GM12891 (cell line): ENCODE results near the gene FKBP11.

ENCODE experiments used
- PAX5 ChIP-seq: IDR thresholded peaks from 2 replicates; pipeline ENCODE4 v1.6.1; 2011; ENCODE audit warnings: low read length, moderate library complexity, mild to moderate bottlenecking; ENCODE audit not compliant: insufficient read depth, severe bottlenecking
- TAF1 ChIP-seq: IDR thresholded peaks from 2 replicates; pipeline ENCODE4 v1.6.1; 2011; ENCODE audit warnings: low read depth, low read length, control low read depth

- TF ChIP-seq PAX5 (no peak), TAF1 (no peak)
Observed at GRCh38 chr12:48903982-48904411, 21.3 kb downstream of the FKBP11 start.
